Esophagus squamous epithelium (tissue), 4 donors: Measurements from ENCODE around the gene IQCE.
A peak's percentile ranks its signal among the peaks of the same experiment; 100 is the strongest.

Source experiments
- POLR2A ChIP-seq, 4 donors: fragments of 450-650 bp; IDR thresholded peaks; one replicate each; pipeline ENCODE4 v1.6.1; 2017; ENCODE audit warnings: antibody characterized with exemption in 4 of 4, mild to moderate bottlenecking in 4 of 4, moderate library complexity in 3 of 4
- TF ChIP-seq, protein P1 (sequence below), 6 experiments: fragments of 450-650 bp in 4 of 6; fragments of 200-600 bp in 2 of 6; sonication (generic) in 2 of 6; IDR thresholded peaks; one replicate each; pipeline ENCODE4 v1.5.1; 2016 to 2019; ENCODE audit warnings: antibody characterized with exemption in 6 of 6, mild to moderate bottlenecking in 4 of 6, moderate library complexity in 4 of 6

DNA sequence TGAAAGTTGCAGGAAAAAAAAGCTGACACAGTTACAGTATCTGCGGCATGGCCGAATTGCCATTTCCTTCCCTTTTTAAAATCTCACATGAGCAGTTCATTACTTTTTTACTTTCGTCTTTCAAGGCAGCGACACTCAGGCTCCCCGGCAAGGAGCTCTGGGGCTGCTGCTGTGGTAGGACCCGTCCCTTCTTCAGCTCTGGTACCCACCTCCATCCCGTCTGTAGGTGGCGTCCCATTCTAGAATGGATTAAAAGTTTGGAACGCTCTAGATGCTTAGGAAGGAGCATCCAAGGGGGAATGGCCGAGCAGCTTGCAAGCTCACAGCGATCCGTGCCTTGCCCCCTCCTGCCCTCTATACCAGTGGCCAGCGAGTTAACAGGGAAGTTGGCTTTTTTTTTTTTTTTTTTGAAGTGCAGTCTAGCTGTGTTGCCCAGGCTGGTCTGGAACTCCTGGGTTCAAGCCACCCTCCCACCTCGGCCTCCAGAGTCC lies 50.2 kb downstream of the IQCE start:
- no peak for TF ChIP-seq POLR2A (IDR thresholded peaks at IDR 0.05)
- TF ChIP-seq, protein P1, sequence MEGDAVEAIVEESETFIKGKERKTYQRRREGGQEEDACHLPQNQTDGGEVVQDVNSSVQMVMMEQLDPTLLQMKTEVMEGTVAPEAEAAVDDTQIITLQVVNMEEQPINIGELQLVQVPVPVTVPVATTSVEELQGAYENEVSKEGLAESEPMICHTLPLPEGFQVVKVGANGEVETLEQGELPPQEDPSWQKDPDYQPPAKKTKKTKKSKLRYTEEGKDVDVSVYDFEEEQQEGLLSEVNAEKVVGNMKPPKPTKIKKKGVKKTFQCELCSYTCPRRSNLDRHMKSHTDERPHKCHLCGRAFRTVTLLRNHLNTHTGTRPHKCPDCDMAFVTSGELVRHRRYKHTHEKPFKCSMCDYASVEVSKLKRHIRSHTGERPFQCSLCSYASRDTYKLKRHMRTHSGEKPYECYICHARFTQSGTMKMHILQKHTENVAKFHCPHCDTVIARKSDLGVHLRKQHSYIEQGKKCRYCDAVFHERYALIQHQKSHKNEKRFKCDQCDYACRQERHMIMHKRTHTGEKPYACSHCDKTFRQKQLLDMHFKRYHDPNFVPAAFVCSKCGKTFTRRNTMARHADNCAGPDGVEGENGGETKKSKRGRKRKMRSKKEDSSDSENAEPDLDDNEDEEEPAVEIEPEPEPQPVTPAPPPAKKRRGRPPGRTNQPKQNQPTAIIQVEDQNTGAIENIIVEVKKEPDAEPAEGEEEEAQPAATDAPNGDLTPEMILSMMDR (IDR thresholded peaks at IDR 0.05) = peak in 2 of 6 experiments; percentile 4 to 5
